Right lobe of liver (tissue), 4 donors: ENCODE data around the gene SLC39A11.

Source experiments
- POLR2A ChIP-seq: fragments of 450-650 bp; IDR thresholded peaks from one replicate; pipeline ENCODE4 v1.6.1; 2017; ENCODE audit warnings: antibody characterized with exemption, mild to moderate bottlenecking
- TF ChIP-seq, protein P1 (sequence below), 4 donors: fragments of 200-600 bp in 3 of 4; fragments of 450-650 bp in 1 of 4; IDR thresholded peaks; one replicate each; pipeline versions ENCODE4 v1.5.1 to v1.8.0; 2016 to 2022; ENCODE audit warnings: antibody characterized with exemption in 4 of 4, mild to moderate bottlenecking in 2 of 4
- donor health status: DM: no; HTN: no; CAD: no.
- donor health status: DM: no; HTN: no; CAD: no.
- donor health status: DM: no; HTN: yes; CAD: no.

- TF ChIP-seq, protein P1, sequence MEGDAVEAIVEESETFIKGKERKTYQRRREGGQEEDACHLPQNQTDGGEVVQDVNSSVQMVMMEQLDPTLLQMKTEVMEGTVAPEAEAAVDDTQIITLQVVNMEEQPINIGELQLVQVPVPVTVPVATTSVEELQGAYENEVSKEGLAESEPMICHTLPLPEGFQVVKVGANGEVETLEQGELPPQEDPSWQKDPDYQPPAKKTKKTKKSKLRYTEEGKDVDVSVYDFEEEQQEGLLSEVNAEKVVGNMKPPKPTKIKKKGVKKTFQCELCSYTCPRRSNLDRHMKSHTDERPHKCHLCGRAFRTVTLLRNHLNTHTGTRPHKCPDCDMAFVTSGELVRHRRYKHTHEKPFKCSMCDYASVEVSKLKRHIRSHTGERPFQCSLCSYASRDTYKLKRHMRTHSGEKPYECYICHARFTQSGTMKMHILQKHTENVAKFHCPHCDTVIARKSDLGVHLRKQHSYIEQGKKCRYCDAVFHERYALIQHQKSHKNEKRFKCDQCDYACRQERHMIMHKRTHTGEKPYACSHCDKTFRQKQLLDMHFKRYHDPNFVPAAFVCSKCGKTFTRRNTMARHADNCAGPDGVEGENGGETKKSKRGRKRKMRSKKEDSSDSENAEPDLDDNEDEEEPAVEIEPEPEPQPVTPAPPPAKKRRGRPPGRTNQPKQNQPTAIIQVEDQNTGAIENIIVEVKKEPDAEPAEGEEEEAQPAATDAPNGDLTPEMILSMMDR (IDR thresholded peaks at IDR 0.05), result no peak
- TF ChIP-seq POLR2A, result no peak
Measured at GRCh38 chr17:72635034-72635635, 457.4 kb downstream of the SLC39A11 start.
